Fibroblast of the aortic adventitia (primary cell): Measurements from ENCODE around the gene KCTD16. TPM values are rescaled to one million over a fixed set of nuclear protein-coding genes. Genes with fewer than 3 reads are reported as not detected.

Experiments used
- DNase-seq: peaks from one replicate; pipeline ENCODE4 v3.0.0-alpha.2; 2010; ENCODE audit warnings: low read depth
- H3K4me3 ChIP-seq: 2 replicates; pipeline ENCODE4 v1.5.1; 2011; ENCODE audit warnings: low read depth, mild to moderate bottlenecking, control low read depth, low read length, moderate library complexity
- total RNA-seq: library from RNA; depleted of rRNA; stranded (reverse); fragments of >200 nt; gene quantifications from 2 replicates; pipeline ENCODE4 v1.2.3, GENCODE V29; 2012; ENCODE audit warnings: low replicate concordance
- TF ChIP-seq, protein P1 (sequence below): IDR thresholded peaks from 2 replicates; pipeline ENCODE4 v1.5.1; 2011; ENCODE audit warnings: mild to moderate bottlenecking, low read length, control low read depth, inconsistent platforms; ENCODE audit not compliant: insufficient read depth

Gene KCTD16
- total RNA-seq, result 7.4 and 12.6 TPM in 2 replicates

DNA sequence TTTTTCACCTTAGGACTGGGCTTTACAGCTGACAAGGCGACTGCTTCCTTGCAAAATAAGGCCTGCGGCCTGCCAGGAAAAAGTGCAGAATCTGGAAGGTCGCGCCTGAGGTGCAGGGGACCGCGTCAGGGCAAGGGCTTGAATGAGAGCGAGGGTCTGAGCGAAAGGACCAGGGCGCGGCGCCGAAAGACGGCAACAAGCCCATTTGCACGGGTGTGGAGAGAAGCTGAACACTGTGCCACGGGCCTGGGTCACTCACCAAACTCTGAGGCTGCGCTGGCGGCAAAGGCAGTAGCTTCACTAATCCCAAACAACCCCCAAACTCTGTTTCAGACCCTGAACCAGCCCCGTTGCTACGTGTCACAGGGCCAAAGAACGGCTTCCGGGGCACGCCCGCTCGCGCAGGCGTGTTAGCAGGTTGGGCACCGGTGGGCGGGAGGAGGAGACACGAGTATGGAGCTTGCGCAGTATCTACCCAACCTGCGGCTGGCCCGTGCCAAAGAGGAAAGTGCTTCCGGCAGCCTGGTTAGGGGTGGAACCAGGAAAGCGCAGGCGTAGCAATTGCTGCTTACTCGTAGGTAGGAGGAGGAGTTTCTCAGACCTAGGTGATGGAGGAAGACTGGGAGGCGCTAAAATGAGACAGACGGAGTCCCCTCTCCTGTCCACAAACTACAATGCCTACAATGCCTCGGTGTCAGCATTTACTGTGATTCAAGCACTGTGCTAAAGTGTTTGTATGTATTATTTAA, at the start of gene KCTD16, which contains the start of gene YIPF5:
TSS of gene KCTD16 (plus strand) at position 598 of the 749 bp plus-strand sequence.
TSS of gene YIPF5 (minus strand) at position 384 of the 749 bp plus-strand sequence. CDS start 704 bp downstream, outside the sequence.
- H3K4me3 ChIP-seq, result peak within 1 kb of the TSS; percentile 90
- TF ChIP-seq, protein P1, sequence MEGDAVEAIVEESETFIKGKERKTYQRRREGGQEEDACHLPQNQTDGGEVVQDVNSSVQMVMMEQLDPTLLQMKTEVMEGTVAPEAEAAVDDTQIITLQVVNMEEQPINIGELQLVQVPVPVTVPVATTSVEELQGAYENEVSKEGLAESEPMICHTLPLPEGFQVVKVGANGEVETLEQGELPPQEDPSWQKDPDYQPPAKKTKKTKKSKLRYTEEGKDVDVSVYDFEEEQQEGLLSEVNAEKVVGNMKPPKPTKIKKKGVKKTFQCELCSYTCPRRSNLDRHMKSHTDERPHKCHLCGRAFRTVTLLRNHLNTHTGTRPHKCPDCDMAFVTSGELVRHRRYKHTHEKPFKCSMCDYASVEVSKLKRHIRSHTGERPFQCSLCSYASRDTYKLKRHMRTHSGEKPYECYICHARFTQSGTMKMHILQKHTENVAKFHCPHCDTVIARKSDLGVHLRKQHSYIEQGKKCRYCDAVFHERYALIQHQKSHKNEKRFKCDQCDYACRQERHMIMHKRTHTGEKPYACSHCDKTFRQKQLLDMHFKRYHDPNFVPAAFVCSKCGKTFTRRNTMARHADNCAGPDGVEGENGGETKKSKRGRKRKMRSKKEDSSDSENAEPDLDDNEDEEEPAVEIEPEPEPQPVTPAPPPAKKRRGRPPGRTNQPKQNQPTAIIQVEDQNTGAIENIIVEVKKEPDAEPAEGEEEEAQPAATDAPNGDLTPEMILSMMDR, result no peak
- peak; percentile 95 for DNase-seq

DNA sequence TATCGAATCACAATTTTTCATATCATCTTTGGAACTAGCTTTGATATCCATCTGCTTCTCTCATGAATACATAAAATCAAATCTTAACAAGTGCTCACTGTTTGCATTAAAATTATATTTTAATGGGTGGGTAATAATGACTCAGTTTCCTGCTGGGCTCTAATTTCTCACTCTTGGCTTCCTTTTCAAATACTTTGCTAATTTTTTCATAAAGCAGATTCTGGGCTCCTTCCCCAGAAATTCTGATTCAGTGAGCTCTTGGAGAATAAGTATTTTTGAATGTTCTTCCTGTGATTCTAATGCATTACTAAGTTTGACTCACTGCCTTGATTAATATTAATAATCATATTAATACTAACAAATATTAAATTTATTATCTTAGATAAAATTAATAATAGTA, 49.1 kb upstream of the KCTD16 start:
- TF ChIP-seq, protein P1, result no peak
- peak; percentile 74 for DNase-seq

DNA sequence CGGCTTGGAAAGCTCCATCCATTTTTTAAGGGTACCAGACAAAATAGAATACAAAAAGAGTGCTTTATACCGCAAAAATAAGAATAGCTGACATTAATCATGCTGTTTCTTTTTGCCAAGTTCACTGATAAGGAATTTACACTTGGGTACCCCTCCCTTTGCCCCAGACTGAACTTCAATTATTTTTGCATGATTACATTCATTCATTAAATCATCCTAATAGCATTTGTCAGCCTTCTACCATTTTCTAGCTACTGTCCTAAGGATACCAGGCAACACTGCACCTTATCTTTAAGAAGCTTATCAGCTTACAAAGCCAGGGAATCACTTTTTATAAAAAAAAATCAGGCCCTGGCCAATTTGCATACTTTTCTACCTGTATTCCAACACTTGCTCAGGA, 48.6 kb upstream of the KCTD16 start:
- DNase-seq, result peak; percentile 43
- no peak overlapping the region for H3K4me3 ChIP-seq
- TF ChIP-seq, protein P1, result no peak

More for the DNA sequence above, 49.1 kb upstream of the KCTD16 start:
- H3K4me3 ChIP-seq, result no peak overlapping the region

DNA sequence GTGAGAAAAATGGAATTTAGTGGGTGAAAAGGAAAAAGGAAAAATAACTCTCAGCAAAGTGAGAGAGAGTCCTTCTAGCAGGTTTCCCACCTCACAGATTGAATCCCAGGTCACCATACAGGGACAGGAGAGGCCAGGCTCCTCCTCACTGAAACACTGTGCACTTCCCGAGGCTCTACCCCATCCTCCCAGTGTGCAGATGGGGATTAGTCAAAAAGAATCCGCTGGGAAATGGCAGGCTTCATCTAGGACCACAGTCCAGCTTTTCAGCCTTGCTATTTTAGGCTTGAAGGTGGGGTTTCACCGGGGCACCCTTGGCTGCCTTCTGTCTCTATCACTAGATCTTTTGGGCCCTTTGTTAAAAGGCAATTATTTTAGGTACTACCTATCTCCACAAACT, 48.0 kb upstream of the KCTD16 start:
- no peak overlapping the region for H3K4me3 ChIP-seq
- DNase-seq, result no peak
- TF ChIP-seq, protein P1, result no peak

DNA sequence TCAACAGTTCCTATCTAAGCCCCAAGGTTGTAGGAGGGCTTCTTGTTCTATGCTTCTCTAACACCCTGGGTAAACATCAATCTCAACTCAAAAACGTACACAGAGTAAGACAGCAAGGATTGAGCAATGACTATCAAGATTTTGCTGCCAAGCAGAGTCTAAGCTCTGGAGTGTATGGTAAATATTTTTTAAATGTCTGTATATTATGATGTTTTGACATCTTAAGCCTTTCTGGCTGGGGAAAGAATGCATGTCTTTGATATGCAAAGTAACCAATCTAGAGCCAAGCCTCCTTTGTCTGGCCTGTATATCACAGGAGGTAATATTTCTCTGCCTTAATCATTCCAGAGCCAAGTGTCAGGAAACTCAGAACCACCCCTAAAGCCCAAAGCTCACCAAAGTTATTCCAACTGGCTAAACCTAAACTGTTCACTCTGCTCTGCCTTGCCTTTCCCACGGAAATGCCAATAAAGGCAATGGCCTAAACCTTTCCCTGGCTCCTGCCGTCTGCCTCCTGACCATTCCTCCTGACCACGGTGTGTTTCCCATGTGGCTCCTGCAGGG, 45.4 kb upstream of the KCTD16 start:
- TF ChIP-seq, protein P1, result no peak
- peak; percentile 41 for DNase-seq
- H3K4me3 ChIP-seq, result no peak overlapping the region

DNA sequence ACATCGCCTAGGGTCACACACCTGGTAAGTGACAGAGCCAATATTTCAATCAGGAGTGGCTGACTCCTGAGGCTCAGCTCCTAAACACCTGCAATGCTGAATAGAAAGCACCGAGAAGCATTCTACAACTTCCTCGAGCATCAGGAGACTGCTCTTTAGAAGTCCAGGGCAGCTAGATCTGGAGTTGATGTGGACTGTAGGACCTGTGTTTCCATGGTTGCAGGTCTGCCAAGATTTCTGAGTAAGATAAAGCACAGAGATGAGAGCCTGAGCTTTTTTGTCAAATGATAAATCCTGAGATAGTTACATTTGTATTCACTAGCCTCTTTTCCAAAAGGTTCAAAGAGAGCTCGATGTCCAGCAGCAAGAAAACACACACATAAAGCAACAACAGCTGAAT, 44.0 kb upstream of the KCTD16 start:
- no peak for DNase-seq
- TF ChIP-seq, protein P1, result no peak
- H3K4me3 ChIP-seq, result no peak overlapping the region
